ENCODE results near the gene DCLRE1B. TPM values are rescaled to one million over a fixed set of nuclear protein-coding genes. Genes with fewer than 3 reads are reported as not detected.

Gene DCLRE1B
- polyA plus RNA-seq, 1 donor from 2014 or later: 7.3 TPM

DNA sequence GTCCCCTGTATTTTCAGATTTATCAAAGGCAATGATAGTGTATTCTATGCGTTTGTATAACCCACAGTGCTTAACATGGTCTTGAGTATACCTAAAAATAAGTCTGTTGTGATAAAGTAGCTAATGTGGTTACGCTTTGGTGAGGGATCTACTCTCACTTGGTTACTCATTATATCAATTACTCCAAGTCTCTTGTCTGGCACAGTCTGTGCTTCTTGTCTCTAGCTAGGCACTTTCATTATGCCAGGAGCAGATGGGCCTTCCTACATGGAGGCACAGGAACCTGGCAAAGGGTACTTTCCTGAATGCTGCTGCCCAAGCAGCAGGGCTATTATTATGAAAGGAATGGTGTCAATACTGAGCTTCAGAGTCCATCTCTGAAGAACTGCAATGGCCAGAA lies 29.4 kb upstream of the DCLRE1B start:
- H3K9me2 ChIP-seq (ENCODE audit: insufficient read depth, low read length): no peaks in the 10 kb centered on the region
- no peak overlapping the region for H3K4me2 ChIP-seq (ENCODE audit: low read length)
- no peak overlapping the region for H3K27ac ChIP-seq (ENCODE audit: low read length)

GRCh38 chr1:113876176-113876575 lies 28.9 kb upstream of the DCLRE1B start:
- Histone ChIP-seq H3K9me3 (ENCODE audit: low read length) (no peaks in the 10 kb centered on the region), H2AFZ (ENCODE audit: low read depth, low read length) (no peak overlapping the region), H3K36me3 (ENCODE audit: insufficient read depth, low read length) (no peaks in the 10 kb centered on the region), H3K27me3 (ENCODE audit: insufficient read depth, low read depth, low read length) (no peaks in the 10 kb centered on the region), H4K20me1 (ENCODE audit: insufficient read depth) (no peaks in the 10 kb centered on the region), H3F3A (ENCODE audit: insufficient read depth, low read length, poor library complexity, severe bottlenecking) (no peaks in the 10 kb centered on the region), H3K27ac (ENCODE audit: low read length) (no peak overlapping the region), H3K4me3 (ENCODE audit: low read length) (no peak overlapping the region), H3K9me2 (ENCODE audit: insufficient read depth, low read length) (no peaks in the 10 kb centered on the region), H3K4me2 (ENCODE audit: low read length) (no peak overlapping the region), H3K79me2 (replicated peaks; ENCODE audit: insufficient read depth, low read length) (no peaks in the 10 kb centered on the region), H3K9ac (ENCODE audit: low read length) (no peak overlapping the region)
- no peak for TF ChIP-seq EZH2 (IDR thresholded peaks at IDR 0.05; ENCODE audit: borderline replicate concordance, insufficient read depth, low read length, poor library complexity, severe bottlenecking)
- no peak for TF ChIP-seq RAD21 (conservative IDR thresholded peaks at IDR 0.05)
- TF ChIP-seq, protein P1, sequence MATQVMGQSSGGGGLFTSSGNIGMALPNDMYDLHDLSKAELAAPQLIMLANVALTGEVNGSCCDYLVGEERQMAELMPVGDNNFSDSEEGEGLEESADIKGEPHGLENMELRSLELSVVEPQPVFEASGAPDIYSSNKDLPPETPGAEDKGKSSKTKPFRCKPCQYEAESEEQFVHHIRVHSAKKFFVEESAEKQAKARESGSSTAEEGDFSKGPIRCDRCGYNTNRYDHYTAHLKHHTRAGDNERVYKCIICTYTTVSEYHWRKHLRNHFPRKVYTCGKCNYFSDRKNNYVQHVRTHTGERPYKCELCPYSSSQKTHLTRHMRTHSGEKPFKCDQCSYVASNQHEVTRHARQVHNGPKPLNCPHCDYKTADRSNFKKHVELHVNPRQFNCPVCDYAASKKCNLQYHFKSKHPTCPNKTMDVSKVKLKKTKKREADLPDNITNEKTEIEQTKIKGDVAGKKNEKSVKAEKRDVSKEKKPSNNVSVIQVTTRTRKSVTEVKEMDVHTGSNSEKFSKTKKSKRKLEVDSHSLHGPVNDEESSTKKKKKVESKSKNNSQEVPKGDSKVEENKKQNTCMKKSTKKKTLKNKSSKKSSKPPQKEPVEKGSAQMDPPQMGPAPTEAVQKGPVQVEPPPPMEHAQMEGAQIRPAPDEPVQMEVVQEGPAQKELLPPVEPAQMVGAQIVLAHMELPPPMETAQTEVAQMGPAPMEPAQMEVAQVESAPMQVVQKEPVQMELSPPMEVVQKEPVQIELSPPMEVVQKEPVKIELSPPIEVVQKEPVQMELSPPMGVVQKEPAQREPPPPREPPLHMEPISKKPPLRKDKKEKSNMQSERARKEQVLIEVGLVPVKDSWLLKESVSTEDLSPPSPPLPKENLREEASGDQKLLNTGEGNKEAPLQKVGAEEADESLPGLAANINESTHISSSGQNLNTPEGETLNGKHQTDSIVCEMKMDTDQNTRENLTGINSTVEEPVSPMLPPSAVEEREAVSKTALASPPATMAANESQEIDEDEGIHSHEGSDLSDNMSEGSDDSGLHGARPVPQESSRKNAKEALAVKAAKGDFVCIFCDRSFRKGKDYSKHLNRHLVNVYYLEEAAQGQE (IDR thresholded peaks at IDR 0.05; ENCODE audit: borderline replicate concordance): no peak
- no peak for TF ChIP-seq POLR2AphosphoS5 (IDR thresholded peaks at IDR 0.05)
- TF ChIP-seq CTCF (IDR thresholded peaks at IDR 0.05; ENCODE audit: poor library complexity, severe bottlenecking): no peak
- TF ChIP-seq EP300 (conservative IDR thresholded peaks at IDR 0.05; ENCODE audit: poor library complexity, severe bottlenecking): no peak
- TF ChIP-seq SMC3 (conservative IDR thresholded peaks at IDR 0.05; ENCODE audit: poor library complexity): no peak
- no peak for TF ChIP-seq MXI1 (conservative IDR thresholded peaks at IDR 0.05; ENCODE audit: poor library complexity, severe bottlenecking)
- no peak for TF ChIP-seq TAF1 (IDR thresholded peaks at IDR 0.05; ENCODE audit: low read depth)

More for the DNA sequence above, 29.4 kb upstream of the DCLRE1B start:
- Histone ChIP-seq H3K9ac (ENCODE audit: low read length) (no peak overlapping the region), H3K36me3 (ENCODE audit: insufficient read depth, low read length) (no peaks in the 10 kb centered on the region), H4K20me1 (ENCODE audit: insufficient read depth) (no peaks in the 10 kb centered on the region), H3K27me3 (ENCODE audit: insufficient read depth, low read depth, low read length) (no peaks in the 10 kb centered on the region), H3F3A (ENCODE audit: insufficient read depth, low read length, poor library complexity, severe bottlenecking) (no peaks in the 10 kb centered on the region), H3K79me2 (replicated peaks; ENCODE audit: insufficient read depth, low read length) (no peaks in the 10 kb centered on the region), H3K4me3 (ENCODE audit: low read length) (no peak overlapping the region), H3K9me3 (ENCODE audit: low read length) (no peaks in the 10 kb centered on the region), H2AFZ (ENCODE audit: low read depth, low read length) (no peak overlapping the region)
- TF ChIP-seq MXI1 (conservative IDR thresholded peaks at IDR 0.05; ENCODE audit: poor library complexity, severe bottlenecking) (no peak), EZH2 (IDR thresholded peaks at IDR 0.05; ENCODE audit: borderline replicate concordance, insufficient read depth, low read length, poor library complexity, severe bottlenecking) (no peak), POLR2AphosphoS5 (IDR thresholded peaks at IDR 0.05) (no peak), EP300 (conservative IDR thresholded peaks at IDR 0.05; ENCODE audit: poor library complexity, severe bottlenecking) (no peak), CTCF (IDR thresholded peaks at IDR 0.05; ENCODE audit: poor library complexity, severe bottlenecking) (no peak), RAD21 (conservative IDR thresholded peaks at IDR 0.05) (no peak), SMC3 (conservative IDR thresholded peaks at IDR 0.05; ENCODE audit: poor library complexity) (no peak), TAF1 (IDR thresholded peaks at IDR 0.05; ENCODE audit: low read depth) (no peak)
- TF ChIP-seq, protein P1 (IDR thresholded peaks at IDR 0.05; ENCODE audit: borderline replicate concordance): no peak
